PC-3 (cell line): ENCODE data around the gene SBSN. TPM values are rescaled to one million over a fixed set of nuclear protein-coding genes. Genes with fewer than 3 reads are reported as not detected.
A peak's percentile ranks its signal among the peaks of the same experiment; 100 is the strongest.

Source experiments
- ATAC-seq: fragments of 200-7000 bp; cut with Tn5 transposase; 2 replicates; pipeline ENCODE4 v1.9.1; 2020; ENCODE audit warnings: mild to moderate bottlenecking, moderate library complexity
- BruUV-seq: library from RNA; stranded (reverse); fragments of 400-500 nt; replicated peaks from 2 replicates; lab custom pipeline; 2021; lab: Mats Ljungman, UMichigan
- CTCF ChIA-PET: fragments of 300-600 bp; sonication (Branson Sonifier 250); formaldehyde crosslinking; loops from one replicate; lab custom pipeline; 2022; ENCODE audit warnings: antibody characterized with exemption; lab: Charles Lee
- POLR2A ChIA-PET: fragments of 300-600 bp; sonication (Branson Sonifier 250); formaldehyde crosslinking; loops from one replicate; lab custom pipeline; 2022; ENCODE audit warnings: antibody characterized with exemption; ENCODE audit not compliant: unreplicated experiment; lab: Charles Lee
- DNase-seq: peaks from one replicate; pipeline ENCODE4 v3.0.0-alpha.2; 2015
- H2AFZ ChIP-seq: fragments of 300-600 bp; sonication (generic); 2 replicates; pipeline ENCODE4 v1.6.0; 2016; ENCODE audit warnings: antibody characterized with exemption, low read length
- H3F3A ChIP-seq: fragments of 300-600 bp; sonication (generic); one replicate; pipeline ENCODE4 v1.6.0; 2017; ENCODE audit warnings: antibody characterized with exemption, low read length, control low read depth, mild to moderate bottlenecking; ENCODE audit not compliant: unreplicated experiment
- H3K27ac ChIP-seq: fragments of 300-600 bp; sonication (generic); 2 replicates; pipeline ENCODE4 v1.5.1; 2016; ENCODE audit warnings: mild to moderate bottlenecking, low read length
- H3K27me3 ChIP-seq: fragments of 300-600 bp; sonication (generic); 2 replicates; pipeline ENCODE4 v1.6.1; 2016; ENCODE audit warnings: low read length, mixed read lengths
- H3K36me3 ChIP-seq: fragments of 300-600 bp; sonication (generic); 2 replicates; pipeline ENCODE4 v1.6.1; 2016; ENCODE audit warnings: low read depth, mixed run types, low read length, mixed read lengths
- H3K4me1 ChIP-seq: fragments of 300-600 bp; sonication (generic); 2 replicates; pipeline ENCODE4 v1.5.1; 2016; ENCODE audit warnings: low read length; ENCODE audit not compliant: insufficient read depth
- H3K4me2 ChIP-seq: fragments of 300-600 bp; sonication (generic); 2 replicates; pipeline ENCODE4 v1.6.0; 2016; ENCODE audit warnings: low read length
- H3K4me3 ChIP-seq: fragments of 300-600 bp; sonication (generic); 2 replicates; pipeline ENCODE4 v1.5.1; 2016; ENCODE audit warnings: mild to moderate bottlenecking, low read length, mixed read lengths
- H3K79me2 ChIP-seq: fragments of 300-600 bp; sonication (generic); 2 replicates; pipeline ENCODE4 v1.6.1; 2017; ENCODE audit warnings: low read length, mixed read lengths
- H3K9ac ChIP-seq: fragments of 300-600 bp; sonication (generic); 2 replicates; pipeline ENCODE4 v1.6.0; 2016; ENCODE audit warnings: mild to moderate bottlenecking, low read length
- H3K9me2 ChIP-seq: fragments of 300-600 bp; sonication (generic); replicated peaks from 2 replicates; pipeline ENCODE4 v1.6.1; 2016; ENCODE audit warnings: mixed run types, low read length, mixed read lengths
- H3K9me3 ChIP-seq: fragments of 300-600 bp; sonication (generic); 2 replicates; pipeline ENCODE4 v1.6.1; 2016; ENCODE audit warnings: low read length, mixed read lengths
- H4K20me1 ChIP-seq: fragments of 300-600 bp; sonication (generic); 2 replicates; pipeline ENCODE4 v1.6.1; 2016; ENCODE audit warnings: low read length, mixed read lengths
- EZH2 ChIP-seq: fragments of 300-600 bp; sonication (generic); IDR thresholded peaks from one replicate; pipeline ENCODE4 v1.6.1; 2017; ENCODE audit warnings: antibody characterized with exemption, mild to moderate bottlenecking, low read length; ENCODE audit not compliant: unreplicated experiment
- EZH2phosphoT487 ChIP-seq: fragments of 300-600 bp; sonication (generic); IDR thresholded peaks from 2 replicates; pipeline ENCODE4 v1.6.1; 2018; ENCODE audit warnings: mild to moderate bottlenecking, antibody characterized with exemption, low read length, borderline replicate concordance
- intact Hi-C: fragments of 100-400 bp; cut with micrococcal nuclease; formaldehyde crosslinking; loops from 2 replicates; pipeline ENCODE4 v1.9.0; 2023
- total RNA-seq: library from RNA; depleted of rRNA; stranded (reverse); fragments of >200 nt; gene quantifications from 2 replicates; pipeline ENCODE4 v1.2.3, GENCODE V29; 2014
- TF ChIP-seq, protein P1 (sequence below): fragments of 300-600 bp; sonication (generic); conservative IDR thresholded peaks from 2 replicates; pipeline ENCODE4 v1.5.1; 2017; ENCODE audit warnings: antibody characterized with exemption, low read depth, mild to moderate bottlenecking, low read length

The SBSN gene
- total RNA-seq, 1 experiment from 2014 or later, result 0.26 TPM

DNA sequence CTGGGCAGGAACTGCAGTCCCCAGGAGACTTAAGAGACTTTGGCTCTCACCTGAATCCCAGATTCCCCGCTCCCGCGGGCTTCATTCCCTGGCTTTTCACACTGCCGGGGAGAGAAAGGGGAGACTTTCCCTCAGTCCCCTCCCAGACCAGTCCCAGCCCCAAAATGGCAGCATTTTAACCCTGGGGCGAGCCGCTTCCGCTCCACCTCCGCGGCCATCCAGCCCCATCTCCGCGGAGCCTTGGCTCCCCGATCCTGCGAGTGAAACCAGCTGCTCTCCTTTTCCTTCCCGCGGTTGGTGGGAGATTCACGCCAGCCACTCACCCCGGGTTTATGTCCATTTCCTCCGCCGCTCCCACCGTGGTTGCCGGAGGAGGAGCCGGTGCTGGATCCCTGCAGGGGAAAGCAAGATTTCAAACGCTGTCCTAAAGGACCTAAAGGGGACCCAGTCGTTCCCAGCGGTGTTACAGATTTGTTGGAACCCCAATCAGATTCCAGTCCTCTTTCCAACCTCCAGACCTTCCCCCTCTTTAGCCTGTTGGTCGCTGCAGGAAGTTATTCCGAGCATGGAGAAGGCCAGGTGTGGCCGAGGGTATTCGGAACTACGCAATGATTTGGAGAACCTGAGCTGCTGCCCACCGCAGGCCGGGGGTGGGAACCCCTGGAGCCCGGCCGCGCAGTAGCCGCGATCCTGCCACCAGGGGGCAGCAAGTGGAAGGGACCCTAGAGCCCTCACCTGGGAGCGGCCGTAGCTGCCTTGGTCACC lies 18.1 kb downstream of the SBSN start:
- H3K27me3 ChIP-seq, result no peaks in the 10 kb centered on the region
- H3K36me3 ChIP-seq, result no peaks in the 10 kb centered on the region
- no peaks in the 10 kb centered on the region for H3K9me3 ChIP-seq
- H3F3A ChIP-seq, result no peaks in the 10 kb centered on the region
- BruUV-seq, result TSS peak; percentile 84
- no peaks in the 10 kb centered on the region for H3K9me2 ChIP-seq
- peak overlapping the region; percentile 93 for H3K9ac ChIP-seq
- ChIA-PET POLR2A (interaction anchor here (0.7 kb wide), 2 partner anchors 46 to 138 kb away, joined by 3 read pairs; partner anchors contain the start of gene COX6B1), CTCF (interaction anchor here (0.6 kb wide), 1 partner anchor 20 kb away, joined by 3 read pairs; no protein-coding TSS in a partner anchor)
- H3K79me2 ChIP-seq, result peaks cover 25% of the 10 kb centered on the region
- peak overlapping the region; percentile 96 for H3K4me3 ChIP-seq
- ATAC-seq (peak; percentile 84), DNase-seq (peak; percentile 89)
- H3K4me2 ChIP-seq, result peak overlapping the region; percentile 86
- no peaks in the 10 kb centered on the region for H4K20me1 ChIP-seq
- intact Hi-C loops, result loop anchor here (5.0 kb wide), 2 partner anchors 132 to 243 kb away; partner anchors contain the start of genes ETV2 and USF2
- peak overlapping the region; percentile 77 for H3K27ac ChIP-seq
- TF ChIP-seq, protein P1, sequence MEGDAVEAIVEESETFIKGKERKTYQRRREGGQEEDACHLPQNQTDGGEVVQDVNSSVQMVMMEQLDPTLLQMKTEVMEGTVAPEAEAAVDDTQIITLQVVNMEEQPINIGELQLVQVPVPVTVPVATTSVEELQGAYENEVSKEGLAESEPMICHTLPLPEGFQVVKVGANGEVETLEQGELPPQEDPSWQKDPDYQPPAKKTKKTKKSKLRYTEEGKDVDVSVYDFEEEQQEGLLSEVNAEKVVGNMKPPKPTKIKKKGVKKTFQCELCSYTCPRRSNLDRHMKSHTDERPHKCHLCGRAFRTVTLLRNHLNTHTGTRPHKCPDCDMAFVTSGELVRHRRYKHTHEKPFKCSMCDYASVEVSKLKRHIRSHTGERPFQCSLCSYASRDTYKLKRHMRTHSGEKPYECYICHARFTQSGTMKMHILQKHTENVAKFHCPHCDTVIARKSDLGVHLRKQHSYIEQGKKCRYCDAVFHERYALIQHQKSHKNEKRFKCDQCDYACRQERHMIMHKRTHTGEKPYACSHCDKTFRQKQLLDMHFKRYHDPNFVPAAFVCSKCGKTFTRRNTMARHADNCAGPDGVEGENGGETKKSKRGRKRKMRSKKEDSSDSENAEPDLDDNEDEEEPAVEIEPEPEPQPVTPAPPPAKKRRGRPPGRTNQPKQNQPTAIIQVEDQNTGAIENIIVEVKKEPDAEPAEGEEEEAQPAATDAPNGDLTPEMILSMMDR, result peak; percentile 88
- TF ChIP-seq EZH2phosphoT487, result no peak
- H2AFZ ChIP-seq, result peak overlapping the region; percentile 92
- H3K4me1 ChIP-seq, result peaks cover 13% of the 10 kb centered on the region; the same call in 1 of the 2 replicates

DNA sequence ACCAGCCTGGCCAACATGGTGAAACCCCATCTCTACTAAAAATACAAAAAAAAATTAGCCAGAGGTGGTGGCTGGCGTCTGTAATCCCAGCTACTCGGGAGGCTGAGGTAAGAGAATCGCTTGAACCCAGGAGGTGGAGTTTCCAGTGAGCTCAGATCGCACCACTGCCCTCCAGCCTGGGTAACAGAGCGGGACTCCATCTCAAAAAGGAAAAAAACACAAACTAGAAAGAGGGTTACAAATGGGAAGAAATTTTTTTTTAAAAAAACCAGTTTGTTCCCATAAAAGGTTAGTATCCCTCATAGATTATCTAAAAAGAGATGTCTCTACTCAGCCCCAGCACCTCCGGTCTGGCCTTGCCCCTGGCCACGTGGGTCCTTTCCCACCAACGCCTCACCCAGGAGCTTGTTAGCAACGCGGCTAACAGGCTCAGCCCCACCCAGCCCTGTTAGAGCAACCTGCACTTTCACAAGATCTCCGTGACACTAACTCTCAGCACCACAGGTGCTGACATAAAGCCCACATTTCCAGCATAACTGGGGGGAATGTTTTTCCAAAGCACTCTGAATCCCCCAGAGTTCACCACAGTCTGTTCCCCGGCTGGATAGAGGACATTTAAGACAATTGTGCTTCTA lies 19.0 kb downstream of the SBSN start:
- peak overlapping the region; percentile 86 for H3K4me2 ChIP-seq
- ATAC-seq, result peak; percentile 67

More for the DNA sequence above, 19.0 kb downstream of the SBSN start:
- peaks cover 25% of the 10 kb centered on the region for H3K79me2 ChIP-seq
- H4K20me1 ChIP-seq, result no peaks in the 10 kb centered on the region
- ChIA-PET POLR2A (interaction anchor here (0.7 kb wide), 1 partner anchor 17 kb away, joined by 3 read pairs; no protein-coding TSS in a partner anchor), CTCF (no interaction called here)
- H3K27me3 ChIP-seq, result no peaks in the 10 kb centered on the region
- no peaks in the 10 kb centered on the region for H3K36me3 ChIP-seq
- no TSS peak for BruUV-seq
- TF ChIP-seq EZH2phosphoT487 (no peak), EZH2 (no peak)
- TF ChIP-seq, protein P1, result no peak
- H3K4me3 ChIP-seq, result peak overlapping the region; percentile 96
- DNase-seq, result peak; percentile 67
- H3F3A ChIP-seq, result no peaks in the 10 kb centered on the region
- peak overlapping the region; percentile 93 for H3K9ac ChIP-seq
- peak overlapping the region; percentile 92 for H2AFZ ChIP-seq
- H3K9me3 ChIP-seq, result no peaks in the 10 kb centered on the region
- H3K4me1 ChIP-seq, result peaks cover 13% of the 10 kb centered on the region; the same call in 1 of the 2 replicates
- H3K27ac ChIP-seq, result peak overlapping the region; percentile 77
- H3K9me2 ChIP-seq, result no peaks in the 10 kb centered on the region
- intact Hi-C loops, result loop anchor here (5.0 kb wide), 1 partner anchor 242 kb away; the partner anchor contains the start of gene USF2
